Heart right ventricle (tissue), 12 donors: Measurements from ENCODE around the gene LRRC57. TPM values are rescaled to one million over a fixed set of nuclear protein-coding genes. Genes with fewer than 3 reads are reported as not detected.

ENCODE experiments used
- polyA plus RNA-seq, 2 donors: library from polyadenylated mRNA; stranded (reverse); fragments of 200-250 nt; gene quantifications; one replicate each; pipeline ENCODE4 v1.2.3, GENCODE V29; 2013
- total RNA-seq, 10 donors: library from RNA; stranded (reverse); fragmentation: NEBNext Ultra II Directional in 3 of 10; extraction: Animal tissue kit (Norgen Biotek cat#: 25700) in 3 of 10; gene quantifications; one replicate each; pipeline versions ENCODE4 v1.2.1 to v1.2.4, GENCODE V29; 2021 to 2023
- donor health status: ischemic (EF 13 %, LVEDD 7.1; RV severe dilation, severe dysfunction).
- donor health status: healthy with polysubstance abuse.
- donor health status: DM: no; HTN: yes; CAD: no.
- donor health status: DM: no; HTN: no; CAD: no.
- donor health status: ischemic (EF 25% LVEDD 6.9; RV normal size, moderate dysfunction).
- donor health status: ischemic (EF 25% LVEDD 5.7; RV mildly dilated, moderate dysfunction).
- donor health status: healthy.
- donor health status: nonischemic (EF 11% LVEDD 7.7; RV severe dilation, severe dysfunction).
- donor health status: DM: yes; HTN: yes; CAD: no.
- donor health status: PGD.
- donor health status: ischemic (EF 29% LVEDD 5.4; RV normal size, mild dysfunction).
- donor health status: nonischemic (EF 23%, LVEDD 6.1; RV moderate dilation, normal function).

The LRRC57 gene
- total and polyA plus RNA-seq, 12 donors: 3.7 to 24.6 (median 16.4) TPM

Other genes with a start within 250 kb of the LRRC57 start
- gene CAPN3, start 189.3 kb downstream of the LRRC57 start, total RNA-seq: 10 to 100 TPM in 1 of 10 donors, 1 to 10 TPM in 9; 2.6 to 10.6 (median 5.7) TPM
- 10 to 100 TPM in 1 of 2 donors, 1 to 10 TPM in 1; 2.7 to 33.9 TPM for gene CAPN3, start 189.3 kb downstream of the LRRC57 start, polyA plus RNA-seq
- gene ZNF106, start 57.7 kb downstream of the LRRC57 start, total RNA-seq: 100 to 1,000 TPM; 390 to 945 (median 812) TPM
- 10 to 100 TPM; 52.6 to 67.2 TPM for gene ZNF106, start 57.7 kb downstream of the LRRC57 start, polyA plus RNA-seq
- 10 to 100 TPM; 26.7 to 64.8 (median 46.6) TPM for gene SNAP23, start 53.2 kb downstream of the LRRC57 start, total RNA-seq
- gene SNAP23, start 53.2 kb downstream of the LRRC57 start, polyA plus RNA-seq: 10 to 100 TPM; 24.8 to 87.9 TPM
- 10 to 100 TPM in 8 of 10 donors, 1 to 10 TPM in 2; 8.5 to 17.0 (median 11.9) TPM for gene HAUS2, start within 50 bp of the LRRC57 start, total RNA-seq
- 1 to 10 TPM; 5.5 to 9.1 TPM for gene HAUS2, start within 50 bp of the LRRC57 start, polyA plus RNA-seq
- gene STARD9, start 26.8 kb upstream of the LRRC57 start, total RNA-seq: 1 to 10 TPM; 2.7 to 9.6 (median 6.1) TPM
- 10 to 100 TPM in 1 of 2 donors, 1 to 10 TPM in 1; 2.3 to 15.7 TPM for gene STARD9, start 26.8 kb upstream of the LRRC57 start, polyA plus RNA-seq
- 1 to 10 TPM; 4.4 to 9.0 (median 6.8) TPM for gene CDAN1, start 188.3 kb upstream of the LRRC57 start, total RNA-seq
- 10 to 100 TPM in 1 of 2 donors, 1 to 10 TPM in 1; 4.9 to 13.8 TPM for gene CDAN1, start 188.3 kb upstream of the LRRC57 start, polyA plus RNA-seq